Caco-2 (cell line): ENCODE data around the gene BICRAL. TPM values are rescaled to one million over a fixed set of nuclear protein-coding genes. Genes with fewer than 3 reads are reported as not detected.

Experiments used
- BruUV-seq: library from RNA; stranded (reverse); fragments of 400-500 nt; replicated peaks from 2 replicates; lab custom pipeline; 2021; lab: Mats Ljungman, UMichigan
- CTCF ChIA-PET: fragments of 300-600 bp; sonication (Branson Sonifier 250); formaldehyde crosslinking; loops from one replicate; lab custom pipeline; 2022; ENCODE audit warnings: antibody characterized with exemption; lab: Charles Lee
- POLR2A ChIA-PET: fragments of 300-600 bp; sonication (Branson Sonifier 250); formaldehyde crosslinking; loops from one replicate; lab custom pipeline; 2022; ENCODE audit warnings: antibody characterized with exemption; lab: Charles Lee
- DNase-seq, 2 experiments: peaks; one replicate each; pipeline versions ENCODE4 v3.0.0 to v3.0.0-alpha.2; 2020 to 2022
- H3K27me3 ChIP-seq: replicated peaks from 2 replicates; pipeline ENCODE4 v1.6.0; 2011; ENCODE audit warnings: low read length; ENCODE audit not compliant: control insufficient read depth, insufficient read depth
- H3K36me3 ChIP-seq: 2 replicates; pipeline ENCODE4 v1.5.1; 2011; ENCODE audit warnings: low read length; ENCODE audit not compliant: control insufficient read depth, insufficient read depth
- H3K4me1 ChIP-seq: fragments of 250-450 bp; sonication (Bioruptor Pico); 2 replicates; pipeline ENCODE4 v1.5.1; 2020; ENCODE audit warnings: mild to moderate bottlenecking
- H3K4me3 ChIP-seq: 2 replicates; pipeline ENCODE4 v1.5.1; 2011; ENCODE audit warnings: low read depth, mild to moderate bottlenecking, control low read depth, low read length
- H3K9me3 ChIP-seq: fragments of 250-450 bp; sonication (Bioruptor Pico); 2 replicates; pipeline ENCODE4 v1.5.1; 2020; ENCODE audit warnings: mild to moderate bottlenecking, moderate library complexity
- H3K27ac Mint-ChIP-seq: one replicate; pipeline ENCODE4 v1.8.0; 2022; ENCODE audit warnings: mixed read lengths; ENCODE audit not compliant: unreplicated experiment
- H3K27me3 Mint-ChIP-seq: one replicate; pipeline ENCODE4 v1.8.0; 2022; ENCODE audit warnings: mixed read lengths; ENCODE audit not compliant: insufficient read depth, unreplicated experiment
- H3K36me3 Mint-ChIP-seq: one replicate; pipeline ENCODE4 v1.8.0; 2022; ENCODE audit warnings: mild to moderate bottlenecking, mixed read lengths; ENCODE audit not compliant: insufficient read depth, unreplicated experiment
- H3K4me1 Mint-ChIP-seq: one replicate; pipeline ENCODE4 v1.8.0; 2022; ENCODE audit warnings: low read depth, mixed read lengths; ENCODE audit not compliant: unreplicated experiment
- H3K4me3 Mint-ChIP-seq: one replicate; pipeline ENCODE4 v1.8.0; 2022; ENCODE audit warnings: mild to moderate bottlenecking, moderate library complexity, mixed read lengths; ENCODE audit not compliant: unreplicated experiment
- H3K9me3 Mint-ChIP-seq: one replicate; pipeline ENCODE4 v1.8.0; 2022; ENCODE audit warnings: mixed read lengths; ENCODE audit not compliant: unreplicated experiment
- intact Hi-C: fragments of 100-400 bp; cut with micrococcal nuclease; formaldehyde crosslinking; loops from one replicate; pipeline ENCODE4 v1.10.0; 2022; ENCODE audit not compliant: unreplicated experiment
- total RNA-seq: library from RNA; stranded (reverse); gene quantifications from 2 replicates; pipeline ENCODE4 v1.2.3, GENCODE V29; 2022
- TF ChIP-seq, protein P1 (sequence below), 2 experiments: fragments of 200-600 bp in 1 of 2; IDR thresholded peaks; 1 replicate in 1 of 2; 2 replicates in 1 of 2; pipeline versions ENCODE4 v1.5.1 to v1.8.0; 2011 to 2022; ENCODE audit warnings: antibody characterized with exemption in 1 of 2, control low read depth in 1 of 2, inconsistent platforms in 1 of 2, low read depth in 1 of 2, low read length in 1 of 2, mild to moderate bottlenecking in 1 of 2, moderate library complexity in 1 of 2; ENCODE audit not compliant: insufficient read depth in 1 of 2, severe bottlenecking in 1 of 2, unreplicated experiment in 1 of 2

BICRAL gene
- total RNA-seq, 1 experiment from 2014 or later: 5.3 TPM

GRCh38 chr6:42846505-42846904 is 64.7 kb downstream of the BICRAL start:
- H3K4me1 Mint-ChIP-seq: peaks cover 7% of the 10 kb centered on the region
- H3K27me3 Mint-ChIP-seq: no peaks in the 10 kb centered on the region
- intact Hi-C loops: no loop called here
- no peaks in the 10 kb centered on the region for H3K9me3 Mint-ChIP-seq
- Histone ChIP-seq H3K4me3 (no peak overlapping the region), H3K27me3 (no peaks in the 10 kb centered on the region), H3K9me3 (no peaks in the 10 kb centered on the region), H3K4me1 (peaks cover 8% of the 10 kb centered on the region), H3K36me3 (no peaks in the 10 kb centered on the region)
- ChIA-PET CTCF (interaction anchor here (0.6 kb wide), 1 partner anchor 213 kb away, joined by 7 read pairs; no protein-coding TSS in a partner anchor), POLR2A (no interaction called here)
- no peak overlapping the region for H3K27ac Mint-ChIP-seq
- no TSS peak for BruUV-seq
- no peak for DNase-seq
- TF ChIP-seq, protein P1, sequence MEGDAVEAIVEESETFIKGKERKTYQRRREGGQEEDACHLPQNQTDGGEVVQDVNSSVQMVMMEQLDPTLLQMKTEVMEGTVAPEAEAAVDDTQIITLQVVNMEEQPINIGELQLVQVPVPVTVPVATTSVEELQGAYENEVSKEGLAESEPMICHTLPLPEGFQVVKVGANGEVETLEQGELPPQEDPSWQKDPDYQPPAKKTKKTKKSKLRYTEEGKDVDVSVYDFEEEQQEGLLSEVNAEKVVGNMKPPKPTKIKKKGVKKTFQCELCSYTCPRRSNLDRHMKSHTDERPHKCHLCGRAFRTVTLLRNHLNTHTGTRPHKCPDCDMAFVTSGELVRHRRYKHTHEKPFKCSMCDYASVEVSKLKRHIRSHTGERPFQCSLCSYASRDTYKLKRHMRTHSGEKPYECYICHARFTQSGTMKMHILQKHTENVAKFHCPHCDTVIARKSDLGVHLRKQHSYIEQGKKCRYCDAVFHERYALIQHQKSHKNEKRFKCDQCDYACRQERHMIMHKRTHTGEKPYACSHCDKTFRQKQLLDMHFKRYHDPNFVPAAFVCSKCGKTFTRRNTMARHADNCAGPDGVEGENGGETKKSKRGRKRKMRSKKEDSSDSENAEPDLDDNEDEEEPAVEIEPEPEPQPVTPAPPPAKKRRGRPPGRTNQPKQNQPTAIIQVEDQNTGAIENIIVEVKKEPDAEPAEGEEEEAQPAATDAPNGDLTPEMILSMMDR (IDR thresholded peaks at IDR 0.05; ENCODE audit: insufficient read depth in 1 of 2, low read depth in 1 of 2, low read length in 1 of 2, severe bottlenecking in 1 of 2, unreplicated experiment in 1 of 2): no peak
- no peak overlapping the region for H3K4me3 Mint-ChIP-seq
- H3K36me3 Mint-ChIP-seq: no peaks in the 10 kb centered on the region

GRCh38 chr6:42848700-42849099 is 66.8 kb downstream of the BICRAL start:
- no peak overlapping the region for H3K4me3 ChIP-seq
- Mint-ChIP-seq H3K27me3 (no peaks in the 10 kb centered on the region), H3K4me1 (peaks cover 7% of the 10 kb centered on the region), H3K4me3 (no peak overlapping the region), H3K36me3 (no peaks in the 10 kb centered on the region), H3K9me3 (no peaks in the 10 kb centered on the region), H3K27ac (no peak overlapping the region)
- no peaks in the 10 kb centered on the region for H3K27me3 ChIP-seq
- H3K4me1 ChIP-seq: peaks cover 8% of the 10 kb centered on the region
- intact Hi-C loops: no loop called here
- no TSS peak for BruUV-seq
- CTCF ChIA-PET: no interaction called here
- H3K9me3 ChIP-seq: no peaks in the 10 kb centered on the region
- DNase-seq: no peak
- TF ChIP-seq, protein P1 (IDR thresholded peaks at IDR 0.05; ENCODE audit: insufficient read depth in 1 of 2, low read depth in 1 of 2, low read length in 1 of 2, severe bottlenecking in 1 of 2, unreplicated experiment in 1 of 2): no peak
- no peaks in the 10 kb centered on the region; the same call in 1 of the 2 replicates for H3K36me3 ChIP-seq
- POLR2A ChIA-PET: no interaction called here

DNA sequence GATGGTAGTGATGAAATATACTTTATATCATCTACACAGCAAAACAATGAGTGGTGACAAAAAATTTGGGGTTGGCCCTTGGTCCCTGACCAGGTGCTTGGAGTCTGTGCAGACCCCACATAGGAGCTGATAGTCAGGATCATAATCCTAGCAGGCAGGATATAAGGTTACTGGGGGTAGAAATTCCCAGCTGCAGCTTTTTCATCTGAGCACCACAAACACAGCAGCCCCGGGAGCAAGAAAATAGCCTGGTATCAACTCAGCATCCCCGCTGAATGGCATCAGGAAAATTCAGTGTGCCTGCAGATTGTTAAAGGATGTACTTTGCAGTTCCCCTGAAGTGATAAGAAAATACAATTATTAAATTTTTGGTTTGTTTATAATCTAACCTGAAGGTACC is 69.7 kb downstream of the BICRAL start:
- Mint-ChIP-seq H3K36me3 (no peaks in the 10 kb centered on the region), H3K9me3 (no peaks in the 10 kb centered on the region), H3K4me1 (no peaks in the 10 kb centered on the region), H3K27ac (no peak overlapping the region), H3K27me3 (no peaks in the 10 kb centered on the region), H3K4me3 (no peak overlapping the region)
- TF ChIP-seq, protein P1 (IDR thresholded peaks at IDR 0.05; ENCODE audit: insufficient read depth in 1 of 2, low read depth in 1 of 2, low read length in 1 of 2, severe bottlenecking in 1 of 2, unreplicated experiment in 1 of 2): no peak
- ChIA-PET POLR2A (no interaction called here), CTCF (no interaction called here)
- Histone ChIP-seq H3K4me1 (no peaks in the 10 kb centered on the region), H3K4me3 (no peak overlapping the region), H3K9me3 (no peaks in the 10 kb centered on the region), H3K36me3 (no peaks in the 10 kb centered on the region; the same call in 1 of the 2 replicates), H3K27me3 (no peaks in the 10 kb centered on the region)
- intact Hi-C loops: no loop called here
- DNase-seq: no peak
- BruUV-seq: no TSS peak
